Neural cell (in vitro differentiated cells): Measurements from ENCODE around the gene GSG1L. TPM values are rescaled to one million over a fixed set of nuclear protein-coding genes. Genes with fewer than 3 reads are reported as not detected.

ENCODE experiments used
- H2AFZ ChIP-seq: fragments of 200-600, 300-800 bp; sonication (generic), shearing (Covaris generic); 2 replicates; pipeline ENCODE4 v1.6.0; 2014; ENCODE audit warnings: low read depth, mild to moderate bottlenecking, antibody characterized with exemption, low read length, moderate library complexity
- H3F3A ChIP-seq: fragments of 200-600 bp; shearing (Covaris generic); 2 replicates; pipeline ENCODE4 v1.6.1; 2016; ENCODE audit warnings: mild to moderate bottlenecking, moderate library complexity, mixed read lengths, antibody characterized with exemption, low read length; ENCODE audit not compliant: insufficient read depth, poor library complexity, severe bottlenecking
- H3K27ac ChIP-seq: fragments of 200-600, 300-800 bp; sonication (generic), shearing (Covaris generic); 2 replicates; pipeline ENCODE4 v1.5.1; 2014; ENCODE audit warnings: mild to moderate bottlenecking, low read length, moderate library complexity
- H3K27me3 ChIP-seq: fragments of 300-800, 200-600 bp; sonication (generic), shearing (Covaris generic); 2 replicates; pipeline ENCODE4 v1.6.0; 2014; ENCODE audit warnings: mild to moderate bottlenecking, low read depth, low read length, moderate library complexity; ENCODE audit not compliant: insufficient read depth
- H3K36me3 ChIP-seq: fragments of 300-800, 200-600 bp; sonication (generic), shearing (Covaris generic); 2 replicates; pipeline ENCODE4 v1.5.1; 2014; ENCODE audit warnings: mild to moderate bottlenecking, antibody characterized with exemption, low read length, moderate library complexity; ENCODE audit not compliant: insufficient read depth
- H3K4me2 ChIP-seq: fragments of 300-800, 200-600 bp; sonication (generic), shearing (Covaris generic); 2 replicates; pipeline ENCODE4 v1.6.0; 2014; ENCODE audit warnings: mild to moderate bottlenecking, low read length
- H3K4me3 ChIP-seq: fragments of 300-800, 200-600 bp; sonication (generic), shearing (Covaris generic); 2 replicates; pipeline ENCODE4 v1.5.1; 2014; ENCODE audit warnings: mild to moderate bottlenecking, low read length, moderate library complexity
- H3K79me2 ChIP-seq: fragments of 200-600 bp; shearing (Covaris generic); replicated peaks from 2 replicates; pipeline ENCODE4 v1.6.0; 2014; ENCODE audit warnings: mild to moderate bottlenecking, low read length, moderate library complexity; ENCODE audit not compliant: insufficient read depth
- H3K9ac ChIP-seq: fragments of 300-800, 200-600 bp; sonication (generic), shearing (Covaris generic); 2 replicates; pipeline ENCODE4 v1.6.1; 2016; ENCODE audit warnings: mild to moderate bottlenecking, low read length, mixed read lengths
- H3K9me2 ChIP-seq: fragments of 200-600 bp; shearing (Covaris generic); 2 replicates; pipeline ENCODE4 v1.6.1; 2016; ENCODE audit warnings: mild to moderate bottlenecking, low read length, mixed read lengths; ENCODE audit not compliant: insufficient read depth
- H3K9me3 ChIP-seq: fragments of 200-600, 300-800 bp; sonication (generic), shearing (Covaris generic); 2 replicates; pipeline ENCODE4 v1.6.1; 2016; ENCODE audit warnings: mild to moderate bottlenecking, mixed run types, low read length, moderate library complexity, mixed read lengths
- H4K20me1 ChIP-seq: fragments of 200-600 bp; shearing (Covaris generic); 2 replicates; pipeline ENCODE4 v1.6.1; 2016; ENCODE audit warnings: mild to moderate bottlenecking, mixed run types; ENCODE audit not compliant: insufficient read depth
- CTCF ChIP-seq: fragments of 450-650 bp; IDR thresholded peaks from 2 replicates; pipeline ENCODE4 v1.5.1; 2014; ENCODE audit warnings: antibody characterized with exemption, mild to moderate bottlenecking, moderate library complexity; ENCODE audit not compliant: poor library complexity, severe bottlenecking
- EP300 ChIP-seq: fragments of 450-650 bp; conservative IDR thresholded peaks from 2 replicates; pipeline ENCODE4 v1.6.1; 2014; ENCODE audit warnings: antibody characterized with exemption, mild to moderate bottlenecking, moderate library complexity; ENCODE audit not compliant: poor library complexity, severe bottlenecking
- EZH2 ChIP-seq: fragments of 200-600, 300-800 bp; shearing (Covaris generic), sonication (generic); IDR thresholded peaks from 2 replicates; pipeline ENCODE4 v1.6.1; 2014; ENCODE audit warnings: antibody characterized with exemption, low read length, borderline replicate concordance, mild to moderate bottlenecking; ENCODE audit not compliant: insufficient read depth, poor library complexity, severe bottlenecking
- MXI1 ChIP-seq: fragments of 450-650 bp; conservative IDR thresholded peaks from 2 replicates; pipeline ENCODE4 v1.6.1; 2014; ENCODE audit warnings: antibody characterized with exemption, mild to moderate bottlenecking; ENCODE audit not compliant: poor library complexity, severe bottlenecking
- POLR2AphosphoS5 ChIP-seq: IDR thresholded peaks from 2 replicates; pipeline ENCODE4 v1.6.1; 2012
- RAD21 ChIP-seq: fragments of 450-650 bp; conservative IDR thresholded peaks from 2 replicates; pipeline ENCODE4 v1.6.1; 2014; ENCODE audit warnings: antibody characterized with exemption, mild to moderate bottlenecking, moderate library complexity
- REST ChIP-seq: IDR thresholded peaks from 2 replicates; pipeline ENCODE4 v1.6.1; 2012; ENCODE audit warnings: borderline replicate concordance
- SMC3 ChIP-seq: fragments of 450-650 bp; conservative IDR thresholded peaks from 2 replicates; pipeline ENCODE4 v1.6.1; 2014; ENCODE audit warnings: antibody characterized with exemption, mild to moderate bottlenecking, moderate library complexity; ENCODE audit not compliant: poor library complexity
- TAF1 ChIP-seq: IDR thresholded peaks from 2 replicates; pipeline ENCODE4 v1.6.1; 2012; ENCODE audit warnings: low read depth
- polyA plus RNA-seq: library from polyadenylated mRNA; depleted of rRNA; stranded (reverse); fragments of >200 nt; gene quantifications from 2 replicates; pipeline ENCODE4 v1.2.3, GENCODE V29; 2014

The GSG1L gene
- polyA plus RNA-seq, 1 donor from 2014 or later, result 0.85 TPM

GRCh38 chr16:27954191-27954590, 109.3 kb downstream of the GSG1L start:
- no peaks in the 10 kb centered on the region for H3K79me2 ChIP-seq
- H3K36me3 ChIP-seq, result no peaks in the 10 kb centered on the region
- H3K9me3 ChIP-seq, result no peaks in the 10 kb centered on the region
- no peak overlapping the region for H3K9ac ChIP-seq
- no peak overlapping the region for H3K27ac ChIP-seq
- H3K9me2 ChIP-seq, result no peaks in the 10 kb centered on the region
- H2AFZ ChIP-seq, result no peak overlapping the region
- no peaks in the 10 kb centered on the region for H4K20me1 ChIP-seq
- TF ChIP-seq EZH2, result no peak
- TF ChIP-seq MXI1, result no peak
- no peak for TF ChIP-seq REST
- no peak for TF ChIP-seq SMC3
- TF ChIP-seq TAF1, result no peak
- TF ChIP-seq CTCF, result no peak
- TF ChIP-seq POLR2AphosphoS5, result no peak
- no peak overlapping the region for H3K4me3 ChIP-seq
- H3K4me2 ChIP-seq, result no peak overlapping the region
- no peaks in the 10 kb centered on the region for H3K27me3 ChIP-seq
- H3F3A ChIP-seq, result no peaks in the 10 kb centered on the region

- Histone ChIP-seq H3K9me3 (no peaks in the 10 kb centered on the region), H3K27me3 (no peaks in the 10 kb centered on the region), H3F3A (no peaks in the 10 kb centered on the region), H3K4me2 (no peak overlapping the region), H2AFZ (no peak overlapping the region), H3K9ac (no peak overlapping the region), H3K36me3 (no peaks in the 10 kb centered on the region), H3K9me2 (no peaks in the 10 kb centered on the region), H3K79me2 (no peaks in the 10 kb centered on the region), H3K27ac (no peak overlapping the region), H3K4me3 (no peak overlapping the region), H4K20me1 (no peaks in the 10 kb centered on the region)
- no peak for TF ChIP-seq RAD21
- TF ChIP-seq TAF1, result no peak
- no peak for TF ChIP-seq EZH2
- no peak for TF ChIP-seq SMC3
- TF ChIP-seq REST, result no peak
- TF ChIP-seq EP300, result no peak
- no peak for TF ChIP-seq CTCF
- no peak for TF ChIP-seq POLR2AphosphoS5
- TF ChIP-seq MXI1, result no peak
Observed at GRCh38 chr16:27952811-27953210, 110.7 kb downstream of the GSG1L start.
